Limb (tissue), 2 donors: ENCODE measurements around the gene PDE6B.
"Not testable (repeated sequence)": the region's sequence is repeated elsewhere in the genome, so short reads cannot be mapped to it uniquely, and the experiment has no call there.

Source experiments
- DNase-seq, 2 donors: peaks; one replicate each; pipeline ENCODE4 v3.0.0-alpha.2; 2016; ENCODE audit errors: extremely low spot score in 2 of 2

PDE6B gene

DNA sequence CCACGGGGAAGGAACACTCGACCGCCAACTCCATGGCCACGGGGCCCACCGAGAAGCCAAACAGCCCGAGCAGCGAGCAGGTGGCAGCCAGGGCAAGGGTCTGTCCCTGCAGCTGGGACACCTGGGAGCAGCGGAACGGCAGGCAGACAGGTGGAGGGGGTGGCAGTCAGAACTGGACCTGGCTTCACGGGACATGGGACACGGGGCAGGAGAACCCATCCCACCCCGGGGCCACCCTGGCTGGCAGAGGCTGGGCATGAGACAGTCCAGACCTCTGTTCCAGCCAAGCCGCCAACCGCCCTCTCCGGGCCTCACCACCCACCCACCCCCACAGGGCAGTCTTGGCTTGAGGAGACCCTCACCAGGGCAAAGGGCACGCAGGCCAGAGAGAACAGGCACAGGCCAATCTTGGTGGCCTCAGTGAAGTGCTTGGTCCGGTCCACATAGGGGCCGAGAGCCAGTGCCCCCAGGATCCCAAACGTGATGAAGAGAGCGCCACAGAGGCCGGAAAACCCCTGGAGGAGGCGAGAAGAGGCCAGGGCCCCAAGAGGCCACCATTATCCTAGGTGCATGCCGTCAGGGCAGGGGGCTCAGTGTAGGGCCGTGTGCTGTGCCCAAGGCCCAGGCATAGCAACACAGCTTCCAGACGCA lies 58.0 kb downstream of the PDE6B start:
- no peak for DNase-seq

DNA sequence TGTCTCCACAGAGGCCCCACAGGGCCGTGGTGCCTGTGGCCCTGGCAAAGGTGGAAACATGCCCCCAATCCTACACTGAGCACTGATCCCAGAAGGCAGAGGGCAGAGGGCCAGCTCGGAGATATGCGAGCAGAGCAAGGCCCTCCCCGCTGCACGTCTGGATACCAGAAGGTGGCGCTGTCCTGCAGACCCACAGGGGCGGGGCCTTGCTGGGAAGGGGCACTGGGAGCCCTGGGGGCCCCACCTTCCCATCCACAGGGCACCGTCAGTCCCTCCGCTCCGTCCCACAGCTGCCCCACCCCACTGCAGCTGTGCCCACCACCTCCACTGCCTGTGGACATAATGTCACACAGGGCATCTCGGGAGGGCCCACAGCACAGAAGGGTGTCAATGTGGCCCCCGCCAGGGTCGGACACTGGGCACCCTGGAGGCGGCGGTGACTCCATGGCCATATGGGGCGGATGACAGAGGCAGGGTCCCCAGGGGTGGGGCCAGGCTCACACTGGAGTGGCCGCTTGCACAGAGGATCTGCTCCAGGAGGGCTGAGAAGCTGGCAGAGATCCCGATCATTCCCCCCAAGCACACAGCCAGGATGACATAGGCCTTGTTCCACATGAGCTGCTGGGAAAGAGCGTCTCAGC lies 58.7 kb downstream of the PDE6B start:
- DNase-seq = peak in 1 of 2 donors; percentile 75

DNA sequence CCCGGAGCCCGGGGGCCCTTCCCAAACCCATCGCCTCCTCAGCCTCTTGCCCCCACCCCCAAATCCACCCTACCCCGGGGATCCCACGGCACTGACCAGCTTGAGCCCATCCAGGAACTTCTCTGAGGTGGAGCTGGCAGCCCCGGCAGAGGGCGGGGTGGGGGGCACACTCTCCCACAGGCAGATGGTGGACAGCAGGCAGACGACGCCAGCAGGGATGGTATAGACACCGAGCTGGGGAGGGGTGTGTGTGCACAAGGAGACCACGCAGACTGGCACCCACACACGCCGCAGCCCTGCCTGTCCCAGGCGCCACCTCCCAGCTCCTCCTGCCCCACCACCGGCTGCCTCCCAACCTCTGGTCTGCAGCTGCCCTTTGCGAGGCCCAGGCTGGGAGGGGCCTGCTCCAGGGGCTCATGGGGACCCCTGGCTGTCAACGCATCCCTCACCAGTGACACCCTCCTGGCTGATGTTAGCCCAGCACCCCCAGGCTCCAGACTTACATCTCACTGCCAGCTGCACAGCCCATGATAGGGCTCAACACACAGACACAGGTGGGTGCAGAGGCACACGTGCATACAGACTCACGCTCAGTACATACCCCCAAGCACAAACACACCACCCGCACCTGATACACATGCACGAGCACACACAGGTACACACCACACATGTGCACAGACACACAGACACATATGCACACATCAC lies 59.4 kb downstream of the PDE6B start:
- no peak for DNase-seq

DNA sequence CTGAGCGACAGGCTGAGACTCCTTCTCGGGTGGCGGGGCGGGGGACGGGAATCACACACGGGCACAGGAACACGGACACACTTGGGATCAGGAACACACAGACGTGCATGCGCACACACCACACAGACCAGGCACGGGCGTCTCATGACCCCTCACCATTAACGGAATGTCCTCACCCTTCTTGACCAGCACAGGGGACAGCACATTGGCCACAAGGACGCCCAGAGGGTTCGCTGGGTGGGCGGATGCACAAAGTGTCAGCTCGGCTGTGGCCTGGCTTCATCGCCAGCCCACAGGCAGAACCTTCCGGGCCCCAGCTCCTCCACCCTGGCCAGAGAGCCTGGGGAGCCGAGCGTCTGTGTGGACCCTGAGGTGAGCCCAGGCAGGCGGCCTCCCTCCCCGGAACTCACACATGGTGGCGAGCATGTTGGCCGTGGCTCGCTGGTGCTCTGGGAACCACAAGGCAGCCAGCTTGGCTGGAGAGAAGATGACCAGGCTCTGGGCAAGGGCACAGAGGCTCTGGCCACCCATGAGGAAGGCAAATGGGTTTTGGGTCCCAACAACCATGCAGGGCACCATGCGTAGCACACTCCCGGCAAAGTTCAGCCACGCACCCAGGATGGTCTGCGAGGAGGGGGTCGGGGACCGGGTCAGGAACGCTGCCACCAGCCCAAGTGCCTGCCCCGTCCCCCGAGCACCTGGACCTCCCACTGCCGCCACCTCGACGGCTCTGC lies 60.5 kb downstream of the PDE6B start:
- DNase-seq = no peak

DNA sequence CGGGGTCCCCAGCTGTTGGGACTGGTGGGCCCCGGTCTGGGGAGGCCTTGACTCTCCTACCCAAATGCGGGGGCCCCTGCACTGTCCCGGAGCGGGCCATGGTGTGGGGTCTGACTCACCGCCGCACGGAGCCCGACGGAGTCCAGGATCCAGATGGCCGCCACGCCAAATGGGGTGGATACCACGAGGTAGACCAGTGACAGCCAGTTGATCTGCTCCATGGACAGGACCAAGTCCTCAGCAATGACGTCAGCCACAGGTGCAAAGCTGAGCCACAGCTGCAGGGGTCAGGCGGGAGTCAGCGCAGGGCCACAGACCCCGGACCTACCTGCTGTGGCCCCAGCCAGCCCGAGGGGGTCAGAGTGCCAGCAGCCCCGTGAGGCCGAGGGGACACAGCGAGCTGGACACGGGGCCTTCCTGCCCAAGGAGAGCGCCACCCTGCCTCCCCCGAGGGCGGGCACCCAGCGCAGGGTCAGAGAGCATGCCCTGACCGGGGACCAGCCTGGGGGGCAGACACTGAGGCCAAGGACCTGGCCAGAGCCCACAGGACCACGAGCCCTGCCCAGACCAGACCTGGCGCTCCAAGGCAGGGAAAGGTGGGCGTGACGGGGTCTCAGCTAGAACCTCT lies 61.2 kb downstream of the PDE6B start:
- DNase-seq = no peak

DNA sequence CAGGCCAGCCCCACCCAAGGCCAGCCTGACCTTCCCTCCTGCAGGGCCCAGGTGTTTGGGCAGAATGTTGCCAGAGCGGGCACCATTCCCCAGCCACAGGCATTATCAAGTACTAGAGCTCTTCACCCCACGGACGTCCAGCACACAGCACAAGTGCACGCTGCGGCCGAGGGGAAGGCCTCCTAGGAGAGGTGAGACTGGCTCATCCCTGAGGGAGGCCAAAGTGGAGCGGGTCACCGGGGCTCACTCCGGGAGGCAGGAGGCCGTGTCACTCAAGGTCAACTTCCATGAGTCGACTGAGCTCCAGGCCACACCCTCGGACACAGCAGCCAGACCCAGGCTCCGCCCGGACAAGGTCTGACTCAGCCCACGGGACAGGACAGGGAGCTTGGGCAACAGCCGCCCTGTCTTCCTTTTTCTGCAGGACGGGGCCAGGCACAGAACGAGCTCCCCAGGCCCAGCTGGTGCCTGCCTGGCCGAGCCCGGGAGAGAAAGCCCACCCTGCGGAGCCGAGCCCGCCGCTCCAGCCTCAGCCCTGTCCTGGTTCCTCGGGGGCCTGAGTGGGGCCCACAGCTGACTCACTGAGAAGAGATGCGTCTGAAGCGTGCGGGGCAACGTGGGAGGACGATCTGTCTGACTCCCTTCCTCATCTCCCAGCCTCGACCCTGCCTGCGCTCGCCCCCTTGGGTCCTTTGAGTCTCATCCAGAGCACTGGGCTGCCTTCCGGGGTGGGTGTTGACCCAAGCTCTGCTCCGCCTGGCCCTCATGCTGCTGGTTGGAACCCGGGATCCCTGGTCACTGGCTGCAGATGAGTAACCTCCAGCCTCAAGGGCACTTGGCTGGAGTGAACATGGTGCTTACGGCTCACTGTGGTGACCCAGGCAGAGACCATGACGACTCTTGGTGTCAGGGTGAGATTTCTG lies 61.9 kb downstream of the PDE6B start:
- no peak for DNase-seq

DNA sequence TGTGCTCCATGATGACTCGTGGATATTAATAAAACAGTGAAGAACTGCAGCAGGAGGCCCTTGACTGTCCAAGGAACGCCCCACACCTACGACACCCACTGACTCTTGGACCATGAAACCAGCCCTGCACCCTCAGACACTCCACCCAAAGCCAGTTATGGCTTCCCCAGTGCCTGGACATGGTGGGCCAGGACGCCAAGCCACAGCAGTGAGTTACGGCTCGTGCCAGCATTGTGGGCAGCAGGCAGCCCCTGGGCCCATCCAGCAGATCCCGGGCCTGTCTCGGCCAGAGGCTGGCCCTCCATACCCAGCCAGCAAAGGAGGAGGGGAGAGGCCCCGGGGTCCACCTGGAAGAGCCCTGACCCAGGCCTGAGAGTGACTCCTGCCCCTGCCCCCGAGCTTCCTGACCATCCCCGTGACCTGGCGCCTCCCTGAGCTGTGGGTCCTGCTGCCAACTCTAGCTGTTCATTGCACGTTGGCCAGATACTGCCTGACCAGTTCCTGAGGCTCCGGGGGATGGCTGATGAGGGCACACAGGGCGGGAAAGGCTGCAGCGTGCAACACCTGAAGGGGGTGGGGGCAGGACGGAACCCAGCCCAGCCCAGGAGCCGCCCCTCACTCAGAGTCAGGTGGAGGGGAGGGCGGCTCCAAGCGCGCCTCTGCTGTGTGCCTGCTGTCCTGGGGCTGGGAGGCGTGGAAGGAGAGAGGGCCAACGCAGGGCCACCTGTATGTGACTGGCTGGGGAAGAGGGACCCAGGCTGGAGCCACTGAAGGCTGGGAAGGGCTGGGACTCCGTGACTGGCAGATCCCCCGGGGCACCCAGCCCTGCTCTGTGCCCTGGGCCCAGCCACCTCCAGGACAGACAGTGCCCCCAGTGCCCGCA lies 62.8 kb downstream of the PDE6B start:
- DNase-seq = no peak

DNA sequence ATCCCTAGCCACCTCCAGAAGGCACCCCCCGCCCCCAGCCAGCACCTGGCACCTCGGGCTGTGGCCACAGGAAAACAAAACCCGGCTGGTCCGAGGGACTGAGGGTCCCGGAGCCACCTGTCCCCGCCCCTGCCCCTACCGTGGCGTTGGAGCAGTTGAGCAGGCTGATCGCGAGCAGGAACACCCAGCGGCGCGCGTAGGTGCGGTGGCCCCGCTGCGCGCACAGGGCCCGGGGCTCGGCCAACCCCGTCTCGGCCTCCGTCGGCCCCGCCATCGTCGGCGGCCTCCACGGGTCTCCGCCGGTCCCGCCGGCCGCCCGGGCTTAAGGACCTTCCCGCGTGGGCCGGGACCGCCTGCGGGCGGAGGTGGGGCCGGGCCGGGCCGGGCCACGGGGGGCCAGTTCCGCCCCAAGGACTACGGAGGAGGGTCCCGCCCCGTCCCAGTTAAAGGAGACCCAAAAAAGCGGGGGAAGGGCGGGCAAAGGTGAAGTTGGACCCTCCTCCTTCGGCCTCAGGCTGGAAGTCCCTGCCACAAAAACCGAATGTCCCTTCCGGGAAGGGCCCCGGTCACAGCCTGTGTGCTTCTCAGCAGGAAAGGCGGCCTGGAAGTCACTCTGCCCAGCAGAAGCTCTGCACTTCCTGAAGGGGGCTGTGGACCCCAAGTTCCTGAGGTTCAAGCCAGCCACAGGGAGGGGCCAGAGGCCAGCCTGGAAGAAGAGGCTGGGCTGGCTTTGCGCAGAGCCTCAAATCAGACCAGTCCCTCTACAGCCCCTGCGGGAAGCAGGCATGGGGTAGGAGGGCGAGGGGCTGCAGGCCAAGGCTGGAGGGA lies 63.7 kb downstream of the PDE6B start, which contains the start of gene SLC49A3:
Gene SLC49A3, minus strand, starts transcription at position 298 of the 828 bp plus-strand sequence. Its CDS starts 24 bp downstream, at position 274.
- peak in 1 of 2 donors; percentile 52 for DNase-seq

DNA sequence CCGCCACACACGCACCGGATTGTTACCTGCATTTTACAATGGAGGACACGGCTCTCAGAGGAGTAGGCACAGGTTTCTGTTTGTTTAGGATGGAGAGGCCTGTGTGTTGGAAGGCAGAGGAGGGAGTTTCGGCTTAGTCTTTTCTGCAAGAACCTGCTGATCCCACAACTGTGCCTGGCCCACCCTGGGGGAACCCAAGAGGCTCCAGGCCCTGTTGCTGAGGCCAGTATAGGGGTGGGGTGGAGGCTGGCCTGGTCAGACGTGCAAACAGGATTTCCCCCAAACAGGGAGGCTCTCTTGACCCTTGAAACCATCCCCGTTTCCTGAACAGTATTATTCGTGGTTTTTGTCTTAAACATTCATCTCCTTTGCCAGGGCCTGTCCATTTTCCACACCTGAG lies 64.3 kb downstream of the PDE6B start:
- peak in 1 of 2 donors; percentile 23 for DNase-seq

DNA sequence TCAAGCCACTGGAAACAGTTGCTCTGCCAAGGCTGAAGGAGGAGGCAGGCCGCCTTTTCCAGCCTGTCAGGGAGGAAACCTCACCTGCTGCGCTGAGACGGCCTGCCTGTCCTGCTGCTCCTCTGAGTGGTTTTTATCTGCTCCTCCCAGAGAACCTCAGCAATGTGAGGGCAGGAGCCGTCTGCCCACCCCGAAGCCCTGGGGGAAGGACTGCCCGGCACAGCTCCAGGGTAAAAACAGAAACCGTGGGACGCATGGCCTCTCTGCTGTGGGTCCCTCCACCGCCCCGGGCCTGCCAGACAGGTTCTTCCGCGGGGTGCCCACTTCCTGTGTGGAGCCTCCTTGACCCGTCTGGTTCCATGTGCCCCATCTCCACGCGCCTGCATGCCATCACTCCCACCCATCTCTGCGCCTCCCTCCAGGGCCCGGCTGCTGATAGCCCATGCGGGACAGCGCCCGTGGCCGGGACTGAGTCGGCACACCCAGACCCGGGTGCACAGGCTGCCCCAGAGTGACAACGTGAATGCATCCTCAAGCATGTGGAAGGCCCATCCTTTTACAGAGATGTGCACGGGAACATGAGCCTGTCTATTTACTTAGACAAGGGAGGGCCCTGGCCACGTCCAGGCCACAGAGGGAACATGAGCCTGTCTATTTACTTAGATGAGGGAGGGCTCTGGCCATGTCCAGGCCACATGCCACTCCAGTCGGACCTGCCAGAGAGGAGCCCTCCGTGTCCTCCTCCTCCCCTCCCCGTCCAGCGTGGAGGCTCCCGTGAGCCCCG lies 67.6 kb downstream of the PDE6B start:
- DNase-seq = no peak

DNA sequence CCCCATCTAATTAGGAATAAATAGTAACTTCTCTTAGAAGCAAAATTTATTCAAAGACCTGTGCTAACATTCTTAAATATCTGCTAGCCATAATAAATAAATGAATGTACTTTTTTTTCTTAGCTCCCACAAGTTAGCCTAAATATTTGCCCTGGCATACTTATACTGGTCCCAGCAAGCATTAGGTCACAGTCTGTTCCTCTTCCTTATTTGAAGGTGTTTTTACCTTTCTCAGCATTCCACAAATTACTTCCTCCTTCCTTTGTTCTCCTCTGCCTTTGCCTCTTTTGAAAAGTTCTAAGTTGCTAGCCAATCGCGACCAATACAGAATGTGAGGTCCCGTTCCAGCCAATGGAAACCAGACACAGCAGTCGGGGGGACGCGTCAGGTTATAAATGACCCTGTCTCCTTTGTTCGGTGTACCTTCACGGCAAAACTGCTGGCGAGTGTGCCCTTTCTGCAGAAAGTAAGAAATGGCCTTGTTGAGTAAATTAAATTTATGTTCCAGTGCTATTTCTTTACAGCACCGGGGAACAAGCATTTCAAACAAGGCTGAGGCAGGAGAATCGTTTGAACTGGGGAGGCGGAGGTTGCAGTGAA lies 69.1 kb downstream of the PDE6B start:
- DNase-seq = not testable (repeated sequence)

DNA sequence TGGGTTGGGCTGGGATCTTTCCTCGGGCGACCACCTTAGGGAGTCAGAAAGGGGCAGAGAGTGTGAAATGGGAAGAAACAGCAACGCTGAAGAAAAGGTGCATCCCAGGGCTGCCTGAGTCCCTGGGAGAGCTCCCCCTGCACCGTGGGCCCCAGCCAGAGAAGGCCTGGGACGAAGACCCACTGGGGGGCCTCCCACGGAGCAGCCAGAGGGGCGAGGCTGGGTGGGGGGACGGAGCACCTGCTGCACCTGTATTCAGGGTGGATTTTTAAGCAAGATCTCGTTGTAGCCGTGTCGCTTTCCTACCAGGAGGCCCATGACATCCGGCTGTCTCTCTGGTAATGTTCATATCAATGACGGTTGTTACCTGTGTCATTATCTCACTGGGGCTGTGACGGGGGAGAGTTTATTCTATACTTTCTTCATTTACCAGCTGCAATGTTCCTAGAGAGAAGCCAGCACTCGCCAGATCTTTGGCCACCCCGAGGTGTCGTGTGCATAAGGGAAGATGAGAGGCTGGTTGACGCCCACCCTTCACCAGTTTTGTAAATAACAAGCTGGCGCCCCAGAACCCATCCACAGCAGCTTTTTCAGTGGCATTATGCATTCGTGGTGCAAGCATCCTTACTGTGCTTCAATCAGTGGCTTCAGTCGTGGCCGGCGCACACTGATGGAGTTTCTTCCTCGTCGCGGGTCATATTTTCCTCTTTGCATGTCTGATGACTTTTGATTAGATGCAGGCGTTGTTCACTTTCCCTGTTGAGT lies 74.6 kb downstream of the PDE6B start:
- DNase-seq = peak in 1 of 2 donors; percentile 13

DNA sequence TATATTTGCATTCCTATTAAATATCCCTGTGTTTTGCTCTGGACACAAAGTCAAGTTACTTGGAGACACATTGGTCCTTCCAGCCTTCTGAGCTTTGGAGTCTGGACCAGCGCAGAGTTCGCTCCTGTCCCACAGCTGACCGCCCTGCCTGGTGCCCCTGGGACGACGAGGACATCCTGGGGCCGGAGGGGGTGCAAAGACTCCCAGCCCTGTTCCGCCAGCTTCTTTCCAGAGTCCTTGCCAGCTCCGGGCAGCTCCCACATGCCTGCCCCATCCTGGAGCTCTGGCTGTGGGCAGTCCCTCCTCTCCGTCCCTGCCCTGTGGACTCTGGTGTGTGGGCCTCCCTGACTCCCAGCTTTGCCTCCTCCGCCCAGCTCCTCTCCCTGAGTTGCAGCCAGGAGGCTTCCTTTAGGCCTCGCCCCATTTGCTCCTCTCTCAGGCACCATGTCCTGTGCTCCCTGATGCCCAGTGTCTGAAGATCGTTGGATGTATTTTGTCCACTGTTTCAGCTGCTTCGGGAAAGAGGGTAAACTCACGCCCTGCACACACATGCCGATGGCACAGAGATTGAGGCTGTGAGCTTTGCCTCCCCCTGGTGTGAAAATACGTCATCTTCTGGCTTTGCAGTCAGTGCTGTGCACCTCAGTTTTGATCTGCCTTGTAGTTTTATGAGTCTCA lies 75.4 kb downstream of the PDE6B start:
- peak in 1 of 2 donors; percentile 21 for DNase-seq

DNA sequence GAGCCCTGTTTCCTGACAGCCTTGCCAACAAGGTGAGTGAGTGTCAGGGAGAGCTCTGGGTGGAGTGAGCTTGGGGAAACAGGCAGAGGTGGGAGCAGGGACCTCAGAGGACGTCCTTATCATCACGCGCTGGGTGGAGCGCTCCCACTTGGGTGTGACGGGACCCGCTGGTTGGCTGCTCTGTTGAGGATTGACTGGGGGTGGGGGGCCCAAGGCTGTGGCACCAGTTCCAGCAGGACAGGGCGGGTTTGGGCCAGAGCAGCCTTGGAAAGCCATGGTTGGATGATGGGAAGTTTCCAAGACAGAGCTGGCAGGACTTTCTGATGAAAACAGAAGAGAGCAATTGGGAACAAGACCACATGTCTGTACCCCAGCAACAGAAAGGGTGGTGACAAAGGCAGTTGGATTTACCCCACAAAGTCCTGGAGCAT lies 77.3 kb downstream of the PDE6B start:
- DNase-seq = peak in 1 of 2 donors; percentile 20

DNA sequence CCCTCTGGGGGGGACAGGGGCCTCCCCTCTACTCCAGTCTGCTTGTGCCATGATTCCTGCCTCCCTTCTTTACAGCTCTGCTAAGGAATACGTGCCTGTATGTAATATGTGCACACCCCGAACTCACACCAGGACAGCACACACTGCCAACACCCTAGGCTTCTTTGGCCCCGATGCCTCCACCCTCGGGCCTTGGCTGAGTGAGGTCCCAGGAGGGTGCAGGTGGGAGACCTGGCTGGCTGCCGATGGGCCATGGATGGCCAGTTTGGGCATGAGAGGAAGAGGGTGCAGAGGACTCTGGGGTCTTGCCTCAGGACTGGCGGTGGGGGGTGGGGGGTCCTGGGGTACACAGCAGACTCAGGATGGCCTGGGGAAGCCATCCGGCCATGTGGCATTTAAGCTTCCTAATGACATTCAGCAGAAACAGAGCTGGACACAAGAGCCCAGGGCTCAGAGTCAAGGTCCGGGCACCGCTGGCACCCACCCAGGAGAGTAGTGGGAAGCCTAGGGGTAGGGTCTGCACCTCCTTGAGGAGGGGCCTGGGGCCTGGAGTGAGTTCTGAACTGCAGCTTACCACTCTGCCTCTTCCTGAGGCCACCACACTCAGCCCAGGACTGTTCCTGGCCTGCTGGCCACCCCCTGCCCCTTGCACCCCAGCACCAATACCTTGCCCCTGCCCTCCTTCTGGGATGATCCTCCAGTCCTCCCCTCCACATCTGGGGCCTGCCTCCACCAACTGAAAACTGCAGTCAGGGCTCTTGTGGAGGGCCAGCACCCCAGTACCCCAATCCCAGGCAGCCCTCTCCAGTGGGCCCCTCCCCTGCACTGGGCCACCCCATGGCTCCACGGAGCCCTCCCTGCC lies 78.2 kb downstream of the PDE6B start:
- no peak for DNase-seq
